22Rv1 (cell line): ENCODE measurements around the gene TSSK3.

Experiments
- ZFX ChIP-seq: fragments of 450-650 bp; IDR thresholded peaks from 2 replicates; pipeline ENCODE4 v1.6.1; 2017; ENCODE audit warnings: antibody characterized with exemption, borderline replicate concordance
- TF ChIP-seq, protein P1 (sequence below): fragments of 450-650 bp; IDR thresholded peaks from 2 replicates; pipeline ENCODE4 v1.5.1; 2017; ENCODE audit warnings: mild to moderate bottlenecking

DNA sequence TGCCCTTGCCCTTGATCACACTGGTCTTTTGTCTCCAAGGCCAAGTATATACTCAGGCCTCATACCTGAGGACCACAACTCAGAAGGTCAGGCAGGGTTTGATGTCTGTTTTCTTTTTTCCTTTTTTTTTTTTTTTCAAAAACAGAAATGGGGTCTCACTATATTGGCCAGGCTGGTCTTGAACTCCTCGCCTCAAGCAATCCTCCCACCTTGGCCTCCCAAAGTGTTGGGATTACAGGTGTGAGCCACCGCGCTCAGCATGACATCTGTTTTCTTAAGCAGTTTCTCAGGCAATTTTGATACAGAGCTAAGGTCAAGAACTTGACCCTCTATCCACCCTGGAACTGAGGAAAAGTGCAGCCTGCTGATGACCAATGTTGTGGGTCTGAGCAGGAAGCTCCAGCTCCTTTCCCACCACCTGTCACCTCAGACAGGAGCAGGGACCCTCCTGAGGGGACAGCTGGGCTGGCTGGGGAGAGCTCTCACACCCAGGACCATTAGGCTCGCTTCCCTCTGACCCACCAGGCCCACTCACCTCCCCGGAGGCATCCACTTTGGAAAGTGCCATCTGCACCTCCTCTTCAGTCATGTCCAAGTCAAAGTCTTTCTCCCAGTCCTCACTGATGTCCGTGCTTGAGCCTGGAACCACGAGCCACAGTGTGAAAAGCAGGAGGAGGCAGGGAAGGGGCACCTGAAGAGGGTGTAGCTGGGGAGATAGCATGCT is 5.7 kb downstream of the TSSK3 start:
- TF ChIP-seq, protein P1, sequence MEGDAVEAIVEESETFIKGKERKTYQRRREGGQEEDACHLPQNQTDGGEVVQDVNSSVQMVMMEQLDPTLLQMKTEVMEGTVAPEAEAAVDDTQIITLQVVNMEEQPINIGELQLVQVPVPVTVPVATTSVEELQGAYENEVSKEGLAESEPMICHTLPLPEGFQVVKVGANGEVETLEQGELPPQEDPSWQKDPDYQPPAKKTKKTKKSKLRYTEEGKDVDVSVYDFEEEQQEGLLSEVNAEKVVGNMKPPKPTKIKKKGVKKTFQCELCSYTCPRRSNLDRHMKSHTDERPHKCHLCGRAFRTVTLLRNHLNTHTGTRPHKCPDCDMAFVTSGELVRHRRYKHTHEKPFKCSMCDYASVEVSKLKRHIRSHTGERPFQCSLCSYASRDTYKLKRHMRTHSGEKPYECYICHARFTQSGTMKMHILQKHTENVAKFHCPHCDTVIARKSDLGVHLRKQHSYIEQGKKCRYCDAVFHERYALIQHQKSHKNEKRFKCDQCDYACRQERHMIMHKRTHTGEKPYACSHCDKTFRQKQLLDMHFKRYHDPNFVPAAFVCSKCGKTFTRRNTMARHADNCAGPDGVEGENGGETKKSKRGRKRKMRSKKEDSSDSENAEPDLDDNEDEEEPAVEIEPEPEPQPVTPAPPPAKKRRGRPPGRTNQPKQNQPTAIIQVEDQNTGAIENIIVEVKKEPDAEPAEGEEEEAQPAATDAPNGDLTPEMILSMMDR: no peak
- TF ChIP-seq ZFX: no peak
